NCI-H1105 (cell line): ENCODE measurements around the gene NBL1.
"Not testable (repeated sequence)": the region's sequence is repeated elsewhere in the genome, so short reads cannot be mapped to it uniquely, and the experiment has no call there.

ENCODE experiments used
- DNase-seq: peaks from one replicate; lab custom pipeline; 2025; lab: John Stamatoyannopoulos, UW

Gene NBL1

DNA sequence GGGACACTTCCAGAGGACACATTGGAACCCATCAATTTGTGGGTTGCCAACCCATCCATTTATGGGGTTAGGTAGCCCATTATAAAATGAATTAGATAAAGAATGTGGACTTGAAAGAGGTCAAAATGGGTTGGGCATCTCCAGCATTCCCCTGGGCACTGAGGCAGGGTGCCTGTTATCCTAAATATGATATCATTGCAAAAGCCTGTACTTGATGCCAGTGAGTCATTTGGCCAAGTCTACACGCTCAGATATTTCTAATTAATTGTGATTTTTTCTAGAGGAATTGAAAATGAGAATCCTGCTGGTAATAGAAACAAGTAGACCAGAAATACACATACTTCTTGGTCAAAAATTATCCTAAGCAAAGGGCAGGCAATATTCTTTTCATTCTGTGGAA, 21.9 kb upstream of the NBL1 start:
- no peak for DNase-seq

DNA sequence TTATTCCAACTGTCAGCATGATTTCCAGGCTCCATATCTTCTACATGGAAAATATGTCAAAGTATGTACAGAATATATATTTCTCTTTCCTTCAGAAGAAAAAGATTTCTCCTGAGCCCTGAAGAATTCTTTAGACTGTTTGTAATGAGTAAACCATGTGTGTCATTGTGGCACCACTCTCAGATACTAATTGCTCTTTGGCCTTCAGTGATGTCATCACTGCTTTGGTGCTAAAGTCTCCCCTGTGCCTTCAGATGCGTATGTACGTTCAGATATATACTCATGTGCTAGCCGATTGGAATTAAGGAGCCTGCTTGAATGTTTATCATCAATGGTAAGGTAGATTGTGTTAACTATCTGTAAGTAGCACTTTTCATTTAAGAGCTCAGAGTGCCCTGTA, 20.6 kb upstream of the NBL1 start:
- DNase-seq = no peak

DNA sequence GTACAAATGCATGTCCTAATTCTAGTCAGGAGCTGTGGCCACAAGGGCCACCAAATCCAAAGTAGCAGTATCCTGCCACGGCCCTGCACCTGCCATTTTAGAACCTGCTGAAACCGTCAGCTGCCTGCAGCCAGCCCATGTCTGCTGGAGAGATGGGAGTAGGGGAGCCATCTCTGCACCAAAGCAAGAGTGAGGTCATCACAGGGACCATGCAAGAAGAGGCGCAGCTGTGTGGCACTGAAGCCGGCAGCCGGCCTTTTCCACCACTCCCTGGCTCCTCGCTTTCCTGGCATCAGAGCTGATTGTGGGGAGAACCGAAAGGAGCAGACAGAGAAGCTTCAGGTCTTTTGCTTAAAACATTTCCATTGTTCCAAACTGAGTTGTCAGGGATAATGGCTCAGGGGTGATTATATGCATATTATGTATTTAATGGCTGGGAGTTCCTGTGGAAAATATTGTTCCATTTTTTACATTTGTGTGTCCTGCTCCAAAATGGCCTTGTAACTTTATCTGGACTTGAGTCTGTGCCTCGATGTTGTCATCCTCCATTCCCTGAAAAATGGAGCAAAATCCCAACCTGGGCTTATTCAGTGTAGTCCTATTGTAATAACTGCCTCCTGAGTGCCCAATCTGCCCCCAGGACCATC, 18.7 kb upstream of the NBL1 start:
- no peak for DNase-seq

DNA sequence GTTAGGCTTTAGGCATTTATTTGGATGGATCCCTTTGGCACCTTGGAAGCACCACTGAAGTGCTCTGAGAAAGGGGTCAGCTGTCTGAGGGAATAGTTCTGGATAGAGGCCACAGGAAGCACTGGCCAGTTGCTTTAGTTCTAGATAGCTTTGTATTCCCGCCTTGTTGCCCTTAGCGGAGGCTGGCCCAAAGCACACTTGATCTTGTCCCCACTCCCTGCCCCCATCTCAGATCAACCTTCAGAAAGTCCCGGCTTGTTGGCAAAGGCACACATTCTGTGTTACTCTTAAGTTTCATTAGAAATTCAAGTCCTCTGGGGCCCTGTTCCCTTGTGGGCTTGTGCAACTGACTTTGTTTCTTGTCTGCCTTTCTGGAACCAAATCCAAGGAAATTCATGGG, 15.2 kb upstream of the NBL1 start:
- DNase-seq = no peak

DNA sequence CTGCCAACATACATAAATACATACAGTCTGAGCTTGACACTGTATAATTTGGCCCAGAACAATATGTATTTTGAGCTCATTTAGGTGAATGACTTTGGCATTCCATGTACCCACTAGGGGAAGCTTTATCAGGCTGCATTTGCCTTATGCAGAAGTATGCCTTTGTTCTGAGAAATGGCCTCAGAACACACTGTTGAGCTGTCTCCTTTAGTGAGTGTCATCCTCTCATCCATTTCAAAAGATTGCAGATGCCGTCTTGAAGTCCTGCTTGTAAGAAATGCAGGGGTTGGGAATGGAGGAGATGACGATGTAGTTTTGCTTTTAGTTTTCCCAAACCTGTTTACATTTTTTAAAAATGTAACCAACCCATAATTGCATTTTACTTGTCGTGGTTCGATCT, 14.8 kb upstream of the NBL1 start:
- DNase-seq = no peak

DNA sequence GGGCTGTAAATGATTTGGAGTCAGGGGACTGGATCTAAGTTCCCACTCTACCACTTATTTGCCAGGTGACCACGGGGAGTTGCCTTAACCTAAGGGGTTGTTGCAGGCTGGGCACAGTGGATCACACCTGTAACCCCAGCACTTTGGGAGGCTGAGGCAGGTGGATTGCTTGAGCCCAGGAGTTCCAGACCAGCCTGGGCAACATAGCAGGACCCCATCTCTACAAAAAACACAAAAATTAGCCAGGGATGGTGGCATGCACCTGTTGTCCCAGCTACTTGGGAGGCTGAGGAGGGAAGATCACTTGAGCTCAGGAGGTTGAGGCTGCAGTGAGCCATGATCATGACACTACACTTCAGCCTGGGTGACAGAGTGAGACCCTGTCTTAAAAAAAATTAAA, 13.9 kb upstream of the NBL1 start:
- not testable (repeated sequence) for DNase-seq

DNA sequence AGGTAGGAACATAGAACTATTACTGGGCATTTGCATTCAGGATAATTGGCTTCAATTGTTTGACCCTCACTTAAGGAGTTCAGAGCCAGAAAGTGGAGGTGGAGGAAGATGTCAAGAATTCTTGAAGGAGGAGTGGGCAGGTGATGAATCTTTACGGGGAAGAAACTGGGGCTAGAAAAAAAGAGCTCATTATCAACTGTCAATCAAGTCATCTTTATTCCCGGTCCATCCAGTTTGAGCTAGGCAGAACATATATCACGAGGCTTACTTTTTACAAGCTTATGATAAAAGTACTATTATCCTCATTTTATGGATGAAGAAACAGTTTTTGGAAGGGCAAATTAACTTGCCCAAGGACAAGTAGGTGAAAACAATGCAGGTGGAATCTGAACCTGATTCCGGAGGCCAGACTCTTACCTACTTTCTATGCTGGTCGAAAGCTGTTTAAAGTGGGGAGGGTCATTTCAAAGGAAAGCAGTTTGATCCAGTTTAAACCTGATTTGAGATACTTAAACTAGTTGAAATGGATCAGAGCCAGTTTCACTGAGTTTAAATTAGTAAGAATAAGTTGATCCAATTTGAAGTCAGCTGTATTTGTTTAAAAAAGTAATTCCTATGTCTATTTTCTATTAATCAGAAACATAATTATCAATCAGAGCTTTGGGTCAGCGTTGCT, 13.3 kb upstream of the NBL1 start:
- no peak for DNase-seq

DNA sequence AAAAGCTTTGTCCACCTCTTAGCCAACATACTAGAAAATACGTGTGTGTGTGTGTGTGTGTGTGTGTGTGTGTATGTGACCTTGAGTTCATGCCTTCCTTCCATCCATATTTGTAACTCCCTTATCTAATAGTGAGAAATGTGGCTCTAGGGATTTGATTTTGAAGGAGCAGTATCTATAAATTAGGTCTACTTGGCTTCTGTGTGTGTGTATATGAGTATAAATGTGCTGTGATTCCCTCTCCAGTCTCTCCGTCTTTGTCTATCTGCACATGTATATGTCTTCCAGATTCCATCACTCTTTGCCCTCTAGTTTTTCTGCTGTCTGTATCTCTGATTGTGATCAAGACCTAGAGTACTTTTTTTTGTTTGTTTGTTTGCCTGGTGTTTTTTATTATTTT, 11.9 kb upstream of the NBL1 start:
- no peak for DNase-seq

DNA sequence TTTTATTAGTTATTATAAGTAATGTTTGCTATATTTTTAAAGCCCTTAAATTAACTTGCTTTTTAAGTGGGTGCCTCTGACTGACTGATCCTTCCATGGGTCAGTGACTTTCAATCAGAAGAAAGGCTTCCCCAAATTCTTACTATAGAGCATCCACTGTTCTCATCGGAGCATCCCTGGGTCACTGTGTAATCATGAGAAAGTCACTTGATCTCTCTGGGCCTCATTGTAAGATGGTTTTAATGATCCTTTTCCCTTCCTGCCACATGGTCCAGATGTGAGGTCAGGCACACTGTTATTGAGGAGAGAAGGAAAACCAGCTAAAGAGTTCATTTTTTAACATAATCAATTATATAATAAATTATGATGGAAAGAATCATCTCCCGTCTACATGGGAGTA, 11.0 kb upstream of the NBL1 start:
- no peak for DNase-seq

DNA sequence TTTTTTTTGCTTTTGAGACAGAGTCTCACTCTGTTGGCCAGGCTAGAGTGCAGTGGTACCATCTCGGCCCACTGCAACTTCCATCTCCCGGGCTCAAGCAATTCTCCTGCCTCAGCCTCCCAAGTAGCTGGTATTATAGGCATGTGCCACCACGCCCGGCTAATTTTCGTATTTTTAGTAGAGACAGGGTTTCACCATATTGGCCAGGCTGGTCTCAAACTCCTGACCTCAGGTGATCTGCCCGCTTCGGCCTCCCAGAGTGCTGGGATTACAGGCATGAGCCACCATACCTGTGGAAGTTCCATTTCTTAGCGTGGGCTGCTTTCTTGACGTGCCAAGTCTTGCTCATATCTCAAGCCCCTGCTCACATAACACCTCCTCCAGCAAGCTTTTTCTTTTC, 9.0 kb upstream of the NBL1 start:
- not testable (repeated sequence) for DNase-seq

DNA sequence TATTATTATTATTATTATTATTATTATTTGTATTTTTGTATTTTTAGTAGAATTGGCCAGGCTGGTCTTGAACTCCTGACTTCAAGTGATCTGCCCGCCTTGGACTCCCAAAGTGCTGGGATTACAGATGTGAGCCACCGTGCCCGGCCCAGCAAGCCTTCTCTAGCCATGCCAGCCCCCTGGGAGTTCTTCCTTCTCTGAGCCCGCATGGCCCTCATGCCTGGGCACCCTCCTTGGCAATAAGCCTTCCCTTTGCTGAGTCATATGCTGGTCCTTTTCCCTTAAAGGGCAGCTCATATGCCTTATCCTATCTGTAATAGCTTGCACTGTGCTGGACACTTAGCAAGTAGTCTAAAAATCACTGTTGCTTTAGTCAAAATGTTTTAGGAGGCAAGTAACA, 8.5 kb upstream of the NBL1 start:
- no peak for DNase-seq

DNA sequence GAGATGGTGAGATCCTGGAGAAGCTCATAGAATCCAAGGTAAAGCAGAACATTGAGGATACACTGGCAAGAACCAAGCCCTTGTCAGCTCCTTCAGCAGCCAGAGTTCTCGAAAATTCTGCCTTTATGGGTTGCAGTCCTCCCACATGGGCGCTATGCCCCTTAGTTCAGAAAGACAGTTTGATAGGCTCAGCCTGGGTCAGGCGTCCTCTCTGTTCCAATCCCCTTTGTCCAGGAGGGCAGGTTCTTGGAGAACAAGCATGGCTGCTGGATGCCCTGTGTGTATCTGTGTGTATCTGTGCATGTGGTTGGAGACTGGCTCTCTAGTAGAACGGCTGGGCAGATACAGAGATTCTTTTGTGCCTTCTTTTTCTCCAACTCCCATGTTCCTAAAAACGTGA, 8.0 kb upstream of the NBL1 start:
- no peak for DNase-seq

DNA sequence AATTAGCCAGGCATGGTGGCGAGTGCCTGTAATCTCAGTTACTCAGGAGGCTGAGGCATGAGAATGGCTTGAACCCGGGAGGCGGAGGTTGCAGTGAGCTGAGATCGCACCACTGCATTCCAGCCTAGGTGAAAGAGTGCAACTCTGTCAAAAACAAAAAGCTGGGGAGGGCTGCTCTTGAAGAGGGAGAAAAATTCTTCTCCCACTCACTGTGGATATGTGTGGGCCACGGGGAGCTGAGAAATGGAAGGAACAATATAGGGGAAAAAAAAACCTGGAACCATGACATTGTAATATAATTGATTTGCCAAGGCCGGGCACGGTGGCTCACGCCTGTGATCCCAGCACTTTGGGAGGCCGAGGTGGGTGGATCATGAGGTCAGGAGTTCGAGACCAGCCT, 7.4 kb upstream of the NBL1 start:
- DNase-seq = not testable (repeated sequence)

DNA sequence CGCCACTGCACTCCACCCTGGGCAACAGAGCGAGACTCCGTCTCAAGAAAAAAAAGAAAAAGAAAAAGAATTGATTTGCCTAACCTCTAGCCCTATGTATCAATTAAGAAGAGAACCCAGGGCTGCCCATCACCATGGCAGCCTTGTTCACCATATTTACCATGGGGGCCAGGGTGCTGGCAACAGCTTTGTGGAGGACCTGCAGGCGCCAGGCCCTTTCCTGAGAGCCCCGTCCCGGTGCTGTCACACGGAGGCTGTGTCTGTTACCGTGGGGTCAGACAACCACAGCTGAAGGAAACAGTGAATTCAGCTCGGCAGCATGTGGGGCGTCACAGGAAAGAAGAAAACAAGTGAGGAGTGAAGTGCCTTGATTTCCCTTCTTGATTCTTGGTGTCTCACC, 6.5 kb upstream of the NBL1 start:
- DNase-seq = no peak

DNA sequence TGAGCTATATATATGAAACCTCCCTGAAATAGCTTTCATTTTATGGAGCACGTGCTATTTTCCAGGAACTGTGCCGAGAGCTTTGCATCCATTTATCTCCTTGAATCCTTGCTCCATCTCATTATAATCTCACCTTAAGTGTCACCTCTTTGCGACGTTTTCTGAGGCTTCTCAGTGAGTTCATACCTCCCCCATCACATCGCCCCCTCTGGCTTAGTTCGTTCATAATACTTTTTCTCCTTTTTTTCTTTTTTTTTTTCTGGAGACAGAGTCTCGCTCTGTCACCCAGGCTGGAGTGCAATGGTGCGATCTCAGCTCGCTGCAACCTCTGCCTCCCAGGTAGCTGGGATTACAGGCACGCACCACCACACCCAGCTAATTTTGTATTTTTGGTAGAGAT, 4.9 kb upstream of the NBL1 start:
- not testable (repeated sequence) for DNase-seq

DNA sequence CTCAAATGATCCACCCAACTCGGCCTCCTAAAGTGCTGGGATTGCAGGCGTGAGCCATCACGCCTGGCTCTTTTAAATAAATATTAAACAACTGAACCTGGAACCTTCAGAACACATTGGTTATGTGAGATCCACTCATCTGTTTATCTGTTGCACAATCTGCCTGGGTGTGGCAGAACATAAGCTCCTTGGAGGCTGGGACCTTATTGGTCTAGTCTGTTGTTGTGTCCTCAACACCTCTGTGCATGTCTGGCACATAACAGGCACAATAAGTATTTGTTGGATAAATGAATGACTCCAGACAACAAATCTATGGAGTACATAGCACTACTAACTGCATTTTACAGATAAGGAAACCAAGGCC, 4.1 kb upstream of the NBL1 start:
- DNase-seq = no peak

DNA sequence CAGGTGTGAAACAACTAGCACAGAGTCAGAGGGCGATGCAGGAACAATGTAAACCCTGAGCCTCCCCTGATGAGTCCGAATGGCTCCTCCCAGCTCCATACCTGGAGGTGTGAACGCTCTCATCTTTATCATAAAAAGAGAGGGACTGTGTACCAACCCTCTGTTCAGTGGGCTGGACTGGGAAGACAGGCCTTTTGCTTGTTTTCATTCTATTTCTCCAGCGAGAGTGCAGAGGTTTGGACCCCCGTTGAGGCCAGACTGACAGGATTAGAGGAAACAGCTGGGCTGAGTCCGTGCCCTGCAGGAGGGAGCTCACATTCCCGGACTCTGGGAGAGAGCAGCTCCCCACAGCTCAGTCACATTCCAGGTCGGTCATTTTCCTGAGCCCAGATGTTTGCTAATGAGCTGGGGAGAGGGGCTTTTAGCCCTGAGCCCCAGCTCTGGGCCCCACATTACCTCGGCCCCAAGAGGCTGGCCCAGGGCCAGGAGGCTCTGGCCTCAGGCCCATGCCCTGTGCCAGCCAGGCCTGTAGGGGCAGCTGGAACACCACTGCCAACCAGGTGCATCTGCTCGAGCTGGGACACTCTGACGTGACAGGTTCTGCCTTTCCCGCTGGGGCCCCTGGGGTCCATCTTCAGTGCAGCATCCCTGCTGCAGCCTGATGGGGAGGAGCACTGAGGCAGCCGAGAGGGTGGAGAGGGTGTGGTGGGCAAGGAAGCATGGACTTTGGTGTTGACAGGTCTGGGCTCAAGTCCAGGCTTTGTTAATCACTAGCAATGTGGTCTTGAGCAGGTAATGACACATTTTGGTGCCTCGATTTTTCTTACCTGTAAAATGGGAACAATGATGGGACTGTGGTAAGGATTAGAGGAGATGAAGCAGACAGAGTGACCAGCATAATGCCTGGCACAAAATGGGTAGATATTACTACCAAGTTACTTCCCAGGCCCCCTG, 3.5 kb upstream of the NBL1 start:
- peak; percentile 46 for DNase-seq

DNA sequence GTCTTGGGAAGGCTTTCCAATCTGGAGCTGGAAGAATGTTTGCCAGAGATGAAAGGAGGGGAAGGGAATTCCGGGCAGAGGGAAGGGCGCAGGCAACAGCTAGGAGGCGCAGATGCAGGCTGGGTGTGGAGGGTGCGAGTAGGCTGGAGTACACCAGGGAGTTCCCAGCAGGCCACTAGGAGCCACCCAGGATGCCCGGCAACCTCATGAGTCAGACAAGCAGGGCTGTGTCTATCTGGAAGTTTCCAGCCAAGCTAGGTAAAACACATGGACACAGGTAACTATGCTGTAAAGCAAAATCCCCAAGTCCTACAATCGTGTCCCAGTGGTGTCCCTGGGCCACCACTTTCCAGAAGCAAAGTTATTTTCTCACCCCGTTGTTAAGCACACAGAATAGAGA, 990 bp upstream of the NBL1 start:
- DNase-seq = no peak

DNA sequence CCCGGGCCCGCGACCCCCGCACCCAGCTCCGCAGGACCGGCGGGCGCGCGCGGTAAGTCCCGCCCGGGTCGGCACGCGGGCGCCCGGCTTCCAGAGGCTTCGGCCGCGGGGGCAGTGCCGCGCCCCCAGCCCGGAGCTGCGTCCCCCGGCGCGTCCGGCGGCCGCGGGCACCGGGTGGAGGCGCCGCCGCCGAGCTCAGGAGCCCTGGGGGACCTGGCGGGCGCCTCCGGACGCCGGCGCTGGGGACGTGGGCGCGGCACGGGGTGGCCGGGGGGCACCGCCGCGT, 227 bp downstream of the NBL1 start:
- DNase-seq = no peak

DNA sequence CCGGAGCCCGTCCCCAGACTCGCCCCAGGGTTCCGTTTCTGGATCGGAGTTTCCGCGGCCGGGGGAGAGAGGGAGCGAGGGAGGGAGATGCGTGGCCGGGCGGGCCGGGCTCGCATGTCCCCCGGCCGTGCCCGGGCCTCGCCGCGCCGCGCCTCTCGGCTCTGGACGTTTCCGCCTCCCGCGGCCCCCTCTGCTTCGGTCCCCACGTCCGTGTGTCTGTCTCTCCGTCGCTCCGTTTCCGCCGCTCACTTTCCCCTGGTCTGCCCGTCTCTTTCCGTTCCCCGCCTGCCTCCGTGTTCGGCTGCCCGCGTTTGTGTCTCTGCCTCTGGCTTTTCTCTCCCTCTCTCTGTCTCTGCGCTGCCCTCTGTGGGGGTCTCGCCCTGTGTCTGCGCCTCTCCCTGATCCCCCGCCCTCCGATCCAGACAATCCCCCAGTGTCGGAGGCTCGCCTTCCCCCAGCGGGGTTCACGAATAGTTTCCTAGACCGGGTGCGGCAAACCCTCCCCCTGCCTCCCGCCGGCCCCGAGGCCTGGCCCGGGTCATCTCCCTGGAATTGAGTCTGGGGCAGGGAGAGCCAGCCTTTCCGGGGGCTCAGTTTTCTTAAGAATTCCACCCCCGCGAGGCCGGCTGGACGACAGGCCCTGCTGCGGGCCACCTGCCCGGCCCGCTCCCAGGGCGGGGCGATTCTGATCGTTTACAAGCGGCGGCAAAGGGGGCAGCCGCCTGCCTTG, 735 bp downstream of the NBL1 start:
- DNase-seq = no peak

DNA sequence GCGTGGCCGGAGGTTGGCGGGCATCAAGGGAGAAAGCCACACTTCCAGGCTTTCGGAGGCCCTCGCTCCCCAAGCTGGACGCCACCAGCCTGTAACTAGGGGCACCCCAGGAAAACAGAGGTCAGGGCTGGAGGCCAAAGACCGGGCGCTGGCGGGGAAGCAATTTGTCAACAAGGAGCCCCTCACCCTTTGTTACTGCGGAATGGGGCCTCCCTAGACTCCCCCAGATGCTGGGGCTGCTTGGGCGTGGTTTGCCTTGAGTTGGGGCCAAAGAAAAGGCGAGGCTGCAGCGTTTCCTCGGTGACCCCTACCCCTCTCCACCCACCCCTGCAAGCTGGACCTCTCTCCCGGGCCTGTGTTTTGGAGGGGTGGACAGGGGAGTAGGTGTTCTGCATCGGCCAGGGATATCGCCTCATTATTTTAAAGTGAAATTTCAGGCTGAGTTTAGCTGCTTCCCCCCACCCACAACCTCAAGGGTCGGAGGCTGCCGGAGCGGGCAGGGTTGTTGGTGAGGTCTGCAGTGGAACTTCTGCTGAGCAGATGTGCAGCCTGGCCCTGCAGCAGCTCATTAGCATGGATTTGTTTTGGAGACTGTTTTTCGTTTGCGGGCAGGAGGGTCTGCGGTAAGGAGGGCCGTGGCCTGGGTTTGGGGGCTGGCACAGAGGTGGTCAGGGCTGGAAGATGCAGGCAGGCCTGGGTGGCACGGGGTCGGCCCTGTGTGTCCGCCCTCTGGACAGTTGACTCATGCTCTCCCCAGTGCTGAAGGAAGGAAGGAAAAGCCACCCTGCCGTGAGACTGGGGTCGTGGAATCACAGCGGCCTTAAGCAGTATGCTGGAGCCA, 1.5 kb downstream of the NBL1 start:
- DNase-seq = no peak
